ENCODE results near the gene NTPCR.

Gene NTPCR

GRCh38 chr1:232927830-232928505, 22.4 kb upstream of the NTPCR start:
- DNase-seq = no peak

- DNase-seq = peak; percentile 47
These were observed 17.7 kb upstream of the NTPCR start for GRCh38 chr1:232932486-232933425.

DNA sequence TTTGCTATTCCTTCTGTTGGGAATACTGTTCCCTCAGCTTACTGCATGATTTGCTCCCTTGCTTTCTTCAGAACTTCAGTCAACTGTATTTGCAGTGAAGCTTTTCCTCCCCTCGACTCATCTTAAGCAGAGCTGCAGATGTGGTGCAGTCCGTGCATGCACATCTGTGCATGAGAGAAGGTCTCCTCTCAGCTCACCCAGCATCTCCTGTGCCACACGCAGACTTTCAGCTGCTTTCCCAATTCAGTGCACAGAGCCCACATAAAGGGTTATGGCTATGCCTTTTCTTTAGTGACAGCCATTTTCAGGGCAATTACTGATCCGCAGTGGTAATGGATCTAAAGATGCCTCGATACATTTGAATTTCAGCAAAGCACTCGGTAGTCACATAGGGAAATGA, 13.5 kb upstream of the NTPCR start:
- DNase-seq = no peak

GRCh38 chr1:232937741-232938375, 12.6 kb upstream of the NTPCR start:
- peak; percentile 90 for DNase-seq

GRCh38 chr1:232938926-232939325, 11.5 kb upstream of the NTPCR start:
- peak; percentile 6 for DNase-seq

GRCh38 chr1:232939748-232940147, 10.7 kb upstream of the NTPCR start:
- no peak for DNase-seq

DNA sequence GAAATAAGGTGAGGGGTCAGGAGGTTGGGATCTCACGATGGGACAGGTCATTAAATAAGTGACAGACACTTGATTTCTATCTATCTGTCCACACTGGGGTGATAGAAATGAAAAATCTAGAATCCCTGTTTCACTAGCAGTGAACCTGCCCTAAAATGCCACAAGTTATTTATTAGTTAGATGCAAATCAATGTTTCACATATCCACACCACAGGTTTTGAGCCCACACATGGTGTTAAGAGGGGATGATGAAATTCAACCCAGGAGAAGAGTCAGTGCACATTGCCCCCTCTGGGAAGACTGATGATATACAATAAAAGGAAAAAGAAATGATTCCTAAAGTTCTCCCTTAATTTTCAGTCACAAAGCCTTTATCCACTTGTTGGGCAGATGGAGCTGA, 10.1 kb upstream of the NTPCR start:
- DNase-seq = no peak

GRCh38 chr1:232942413-232943294, 7.8 kb upstream of the NTPCR start:
- no peak for DNase-seq

DNA sequence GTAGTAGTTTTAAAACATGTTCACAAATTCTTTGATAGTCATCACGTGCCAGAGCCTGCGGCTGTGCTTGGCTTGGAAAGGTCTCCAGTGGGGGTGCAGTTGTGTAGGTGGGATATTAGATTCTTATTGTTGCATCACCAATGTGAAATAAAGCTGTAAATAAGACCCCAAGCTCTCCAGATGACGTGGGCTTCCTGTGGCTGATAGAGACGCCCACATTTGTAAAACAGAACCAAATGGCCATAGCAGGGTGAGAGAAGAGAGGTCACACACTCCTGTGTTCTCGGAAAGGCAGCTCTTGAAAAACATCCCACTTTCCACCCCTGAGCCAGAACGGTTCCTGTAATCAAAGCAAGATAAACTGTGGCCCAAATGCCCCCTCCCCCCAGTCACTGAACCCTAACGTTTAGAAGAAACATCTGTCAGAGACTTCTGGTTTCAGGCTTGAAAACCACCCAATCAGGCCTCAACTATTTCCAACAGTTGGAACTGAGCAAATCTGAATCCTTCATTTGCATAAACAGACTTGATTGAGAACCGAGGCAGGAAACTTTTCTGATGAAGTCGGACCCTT, 6.6 kb upstream of the NTPCR start:
- no peak for DNase-seq

DNA sequence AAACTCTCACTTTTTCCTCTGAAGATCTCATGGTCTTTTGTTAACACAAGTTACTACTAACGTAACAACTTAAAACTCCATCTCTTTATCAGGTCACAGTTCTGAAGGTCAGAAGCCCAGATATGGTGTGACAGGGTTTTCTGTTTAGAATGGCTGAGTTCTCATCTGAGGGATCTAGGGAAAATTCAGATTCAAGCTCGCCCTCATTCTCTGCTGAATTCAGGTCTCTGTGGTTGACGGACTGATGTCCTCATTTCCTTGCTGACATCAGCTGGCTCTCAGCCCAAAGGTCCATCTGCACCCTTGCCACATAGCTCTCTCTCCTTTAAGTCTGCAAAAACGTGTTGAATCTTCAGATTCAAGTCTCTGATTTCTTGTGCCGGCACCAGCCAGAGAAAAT, 6.1 kb upstream of the NTPCR start:
- DNase-seq = peak; percentile 15

- no peak for DNase-seq
These were observed 695 bp upstream of the NTPCR start for GRCh38 chr1:232949636-232950196.

- DNase-seq = peak; percentile 3
These were observed 769 bp downstream of the NTPCR start for GRCh38 chr1:232951180-232951579.

DNA sequence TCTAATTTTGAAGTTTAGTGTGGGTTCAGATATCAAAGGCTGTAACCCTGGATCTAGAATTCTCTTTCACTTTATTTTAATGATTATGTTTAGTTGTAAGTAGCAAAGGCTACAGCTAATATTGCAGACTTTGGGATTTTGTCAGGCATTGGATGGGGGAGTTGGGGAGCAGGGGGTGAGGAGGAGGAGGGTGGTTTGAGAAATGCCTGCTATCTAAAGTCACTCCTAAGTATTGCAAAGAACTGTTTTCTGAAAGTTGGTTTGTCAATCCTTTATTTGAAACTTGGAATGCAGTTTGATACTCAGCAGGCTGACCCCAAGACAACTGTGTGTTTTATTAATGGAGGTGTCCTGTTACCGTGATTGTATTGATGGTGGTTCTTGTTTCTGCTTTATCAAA, 1.2 kb downstream of the NTPCR start:
- no peak for DNase-seq

- DNase-seq = peak; percentile 55
These were observed 2.4 kb downstream of the NTPCR start for GRCh38 chr1:232952514-232953499.

- DNase-seq = no peak
These were observed 4.4 kb downstream of the NTPCR start for GRCh38 chr1:232954594-232955365.

- DNase-seq = no peak
These were observed 5.7 kb downstream of the NTPCR start for GRCh38 chr1:232956081-232956480.

GRCh38 chr1:232958067-232958466, 7.7 kb downstream of the NTPCR start:
- DNase-seq = no peak

GRCh38 chr1:232962761-232963745, 12.6 kb downstream of the NTPCR start:
- peak; percentile 50 for DNase-seq

GRCh38 chr1:232964601-232965000, 14.2 kb downstream of the NTPCR start:
- DNase-seq = no peak
